Measurements from ENCODE around the gene ZNF76. TPM values are rescaled to one million over a fixed set of nuclear protein-coding genes. Genes with fewer than 3 reads are reported as not detected.

ZNF76 gene
- total RNA-seq, 2 experiments from 2014 or later = 31.0 to 59.5 TPM

- no peak for DNase-seq (ENCODE audit: low spot score)
- CTCF ChIA-PET (ENCODE audit: unreplicated experiment) = interaction anchor here (0.6 to 1.0 kb wide), 5 partner anchors 12 to 127 kb away, joined by 3 to 7 read pairs (median 3); no protein-coding TSS in a partner anchor
- POLR2A ChIA-PET = no interaction called here
- intact Hi-C loops (cut with micrococcal nuclease; ENCODE audit: unreplicated experiment) = loop anchor here (2.0 kb wide), 1 partner anchor 71 kb away; no protein-coding TSS in a partner anchor
- Histone ChIP-seq H3K4me1 (ENCODE audit: insufficient read depth, low read length, poor library complexity, severe bottlenecking) (peaks cover 34% of the 10 kb centered on the region), H3K27ac (ENCODE audit: low read depth, low read length, poor library complexity, severe bottlenecking) (no peak overlapping the region), H3K9me2 (ENCODE audit: insufficient read depth, low read length) (no peaks in the 10 kb centered on the region), H2AFZ (ENCODE audit: low read length) (no peak overlapping the region), H4K20me1 (ENCODE audit: insufficient read depth, low read length) (peaks cover 11% of the 10 kb centered on the region; the same call in 1 of the 2 replicates), H3K9me3 (ENCODE audit: low read length) (no peaks in the 10 kb centered on the region), H3K36me3 (ENCODE audit: insufficient read depth, low read length) (peaks cover 16% of the 10 kb centered on the region), H3K79me2 (ENCODE audit: insufficient read depth, low read depth, low read length) (peaks cover 13% of the 10 kb centered on the region; the same call in 1 of the 2 replicates), H3K4me3 (ENCODE audit: low read depth, low read length, poor library complexity, severe bottlenecking) (peak overlapping the region; percentile 85), H3K4me2 (ENCODE audit: low read length) (peak overlapping the region; percentile 93)
- BruUV-seq (replicated peaks) = TSS peak; percentile 63
- TF ChIP-seq, protein P1, sequence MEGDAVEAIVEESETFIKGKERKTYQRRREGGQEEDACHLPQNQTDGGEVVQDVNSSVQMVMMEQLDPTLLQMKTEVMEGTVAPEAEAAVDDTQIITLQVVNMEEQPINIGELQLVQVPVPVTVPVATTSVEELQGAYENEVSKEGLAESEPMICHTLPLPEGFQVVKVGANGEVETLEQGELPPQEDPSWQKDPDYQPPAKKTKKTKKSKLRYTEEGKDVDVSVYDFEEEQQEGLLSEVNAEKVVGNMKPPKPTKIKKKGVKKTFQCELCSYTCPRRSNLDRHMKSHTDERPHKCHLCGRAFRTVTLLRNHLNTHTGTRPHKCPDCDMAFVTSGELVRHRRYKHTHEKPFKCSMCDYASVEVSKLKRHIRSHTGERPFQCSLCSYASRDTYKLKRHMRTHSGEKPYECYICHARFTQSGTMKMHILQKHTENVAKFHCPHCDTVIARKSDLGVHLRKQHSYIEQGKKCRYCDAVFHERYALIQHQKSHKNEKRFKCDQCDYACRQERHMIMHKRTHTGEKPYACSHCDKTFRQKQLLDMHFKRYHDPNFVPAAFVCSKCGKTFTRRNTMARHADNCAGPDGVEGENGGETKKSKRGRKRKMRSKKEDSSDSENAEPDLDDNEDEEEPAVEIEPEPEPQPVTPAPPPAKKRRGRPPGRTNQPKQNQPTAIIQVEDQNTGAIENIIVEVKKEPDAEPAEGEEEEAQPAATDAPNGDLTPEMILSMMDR (conservative IDR thresholded peaks at IDR 0.05; ENCODE audit: low read length) = no peak
- TF ChIP-seq EZH2phosphoT487 (IDR thresholded peaks at IDR 0.05; ENCODE audit: borderline replicate concordance, low read depth, low read length) = no peak
These were observed 84.5 kb downstream of the ZNF76 start for GRCh38 chr6:35343835-35344550.

Other genes starting within 250 kb of the ZNF76 start
- not detected in 2 replicates for gene TCP11, start 118.4 kb upstream of the ZNF76 start, total RNA-seq (2014; rRNA removed; shearing (Covaris generic))
- gene TCP11, start 118.4 kb upstream of the ZNF76 start, total RNA-seq (2022) = not detected in 2 replicates
- gene SCUBE3, start 45.8 kb upstream of the ZNF76 start, total RNA-seq (2014; rRNA removed; shearing (Covaris generic)) = not detected in 2 replicates
- not detected in 2 replicates for gene SCUBE3, start 45.8 kb upstream of the ZNF76 start, total RNA-seq (2022)
- gene DEF6, start 38.1 kb downstream of the ZNF76 start, total RNA-seq (2014; rRNA removed; shearing (Covaris generic)) = 56.8 and 60.0 TPM in 2 replicates
- 53.7 and 53.8 TPM in 2 replicates for gene DEF6, start 38.1 kb downstream of the ZNF76 start, total RNA-seq (2022)
- 4.6 and 6.1 TPM in 2 replicates for gene PPARD, start 82.8 kb downstream of the ZNF76 start, total RNA-seq (2014; rRNA removed; shearing (Covaris generic))
- 11.9 and 13.1 TPM in 2 replicates for gene PPARD, start 82.8 kb downstream of the ZNF76 start, total RNA-seq (2022)
- 12.4 and 14.4 TPM in 2 replicates for gene FANCE, start 192.6 kb downstream of the ZNF76 start, total RNA-seq (2014; rRNA removed; shearing (Covaris generic))
- 17.4 and 19.9 TPM in 2 replicates for gene FANCE, start 192.6 kb downstream of the ZNF76 start, total RNA-seq (2022)
- 2,473 and 2,643 TPM in 2 replicates for gene RPL10A, start 208.7 kb downstream of the ZNF76 start, total RNA-seq (2014; rRNA removed; shearing (Covaris generic))
- gene RPL10A, start 208.7 kb downstream of the ZNF76 start, total RNA-seq (2022) = 1,541 and 1,581 TPM in 2 replicates
- not detected in 2 replicates for gene TEAD3, start 237.3 kb downstream of the ZNF76 start, total RNA-seq (2014; rRNA removed; shearing (Covaris generic))
- gene TEAD3, start 237.3 kb downstream of the ZNF76 start, total RNA-seq (2022) = not detected in 2 replicates

Measured in OCI-LY7 (cell line).